GM18858 (cell line): Measurements from ENCODE around the gene COMMD7.

Experiments
- ATAC-seq: cut with Tn5 transposase; IDR thresholded peaks from one replicate; pipeline ENCODE4 v1.9.1; 2021; ENCODE audit not compliant: unreplicated experiment

The COMMD7 gene

GRCh38 chr20:32681175-32682084 lies 61.8 kb downstream of the COMMD7 start:
- ATAC-seq, result no peak

- no peak for ATAC-seq
These were observed 62.6 kb downstream of the COMMD7 start for GRCh38 chr20:32680544-32681174.

- ATAC-seq, result no peak
These were observed 64.3 kb downstream of the COMMD7 start for GRCh38 chr20:32678948-32679347.

GRCh38 chr20:32675223-32675975 lies 67.9 kb downstream of the COMMD7 start:
- ATAC-seq, result no peak

GRCh38 chr20:32674362-32674789 lies 68.9 kb downstream of the COMMD7 start:
- no peak for ATAC-seq

GRCh38 chr20:32672982-32673851 lies 70.0 kb downstream of the COMMD7 start:
- peak; percentile 44 for ATAC-seq

- no peak for ATAC-seq
These were observed 70.8 kb downstream of the COMMD7 start for GRCh38 chr20:32672394-32672981.

- peak; percentile 37 for ATAC-seq
These were observed 72.4 kb downstream of the COMMD7 start for GRCh38 chr20:32670773-32671455.

GRCh38 chr20:32667027-32667426 lies 76.2 kb downstream of the COMMD7 start:
- ATAC-seq, result no peak

- ATAC-seq, result no peak
These were observed 78.5 kb downstream of the COMMD7 start for GRCh38 chr20:32664678-32665159.

- ATAC-seq, result no peak
These were observed 79.1 kb downstream of the COMMD7 start for GRCh38 chr20:32664012-32664677.

GRCh38 chr20:32663335-32664011 lies 79.8 kb downstream of the COMMD7 start:
- no peak for ATAC-seq

GRCh38 chr20:32661820-32662528 lies 81.3 kb downstream of the COMMD7 start:
- ATAC-seq, result no peak

GRCh38 chr20:32660661-32661060 lies 82.6 kb downstream of the COMMD7 start:
- no peak for ATAC-seq

- ATAC-seq, result no peak
These were observed 86.4 kb downstream of the COMMD7 start for GRCh38 chr20:32656827-32657226.

- ATAC-seq, result no peak
These were observed 87.3 kb downstream of the COMMD7 start for GRCh38 chr20:32655903-32656512.
